Mucosa of descending colon (tissue), 3 donors: ENCODE results near the gene IL22RA2. TPM values are rescaled to one million over a fixed set of nuclear protein-coding genes. Genes with fewer than 3 reads are reported as not detected.
"Not testable (repeated sequence)": the region's sequence is repeated elsewhere in the genome, so short reads cannot be mapped to it uniquely, and the experiment has no call there.

Experiments used
- ATAC-seq: fragments of 200-7000 bp; cut with Tn5 transposase; one replicate; pipeline ENCODE4 v1.9.1; 2020; ENCODE audit warnings: mild to moderate bottlenecking, moderate library complexity
- DNase-seq, 3 donors: peaks; one replicate each; pipeline ENCODE4 v3.0.0-alpha.2; 2020
- H3K36me3 ChIP-seq: fragments of 200-600 bp; one replicate; pipeline ENCODE4 v1.8.0; 2021; ENCODE audit warnings: low read depth, mild to moderate bottlenecking
- H3K4me1 ChIP-seq: fragments of 200-600 bp; one replicate; pipeline ENCODE4 v1.8.0; 2021; ENCODE audit warnings: low read depth, mild to moderate bottlenecking
- H3K4me3 ChIP-seq: fragments of 200-600 bp; one replicate; pipeline ENCODE4 v1.8.0; 2021; ENCODE audit warnings: mild to moderate bottlenecking
- H3K9me3 ChIP-seq: fragments of 200-600 bp; one replicate; pipeline ENCODE4 v1.8.0; 2021; ENCODE audit warnings: mild to moderate bottlenecking
- intact Hi-C, 2 donors: fragments of 100-400 bp; cut with DNase I in 1 of 2; cut with micrococcal nuclease in 1 of 2; formaldehyde crosslinking; loops; one replicate each; pipeline versions ENCODE4 v1.11.0 to v1.11.1; 2022; cut with DNase I, micrococcal nuclease
- total RNA-seq, 3 donors: library from RNA; stranded (reverse); fragmentation: NEBNext Ultra II Directional in 2 of 3; extraction: Animal tissue kit (Norgen Biotek cat#: 25700) in 2 of 3; gene quantifications; one replicate each; pipeline versions ENCODE4 v1.2.1 to v1.2.4, GENCODE V29; 2021 to 2023
- TF ChIP-seq, protein P1 (sequence below): fragments of 200-600 bp; IDR thresholded peaks from one replicate; pipeline ENCODE4 v1.8.0; 2022; ENCODE audit warnings: antibody characterized with exemption, mild to moderate bottlenecking
- donor health status: DM: no; HTN: no; CAD: no; lungs with moderate emphysema.
- donor health status: DM: no; HTN: no; CAD: no.
- donor health status: DM: no; HTN: yes; CAD: no.

The IL22RA2 gene
- total RNA-seq, 3 donors from 2014 or later, result not detected

DNA sequence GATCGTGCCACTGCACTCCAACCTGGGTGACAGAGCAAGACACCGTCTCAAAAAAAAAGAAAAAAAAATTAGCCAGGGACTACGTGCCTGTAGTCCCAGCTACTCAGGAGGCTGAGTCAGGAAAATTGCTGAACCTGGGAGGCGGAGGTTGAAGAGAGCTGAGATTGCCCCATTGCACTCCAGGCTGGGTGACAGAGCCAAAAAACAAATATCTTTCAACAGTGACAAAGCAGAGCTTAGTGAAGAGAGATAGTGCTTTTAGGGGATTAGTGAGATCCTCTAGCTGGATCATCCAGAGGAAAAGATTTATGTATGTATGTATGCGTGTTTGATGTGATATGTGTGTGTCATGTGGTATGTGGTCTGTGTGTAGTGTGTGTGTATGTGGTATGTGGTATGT lies 56.6 kb downstream of the IL22RA2 start:
- Histone ChIP-seq H3K4me3 (no peak overlapping the region), H3K36me3 (no peaks in the 10 kb centered on the region), H3K4me1 (no peaks in the 10 kb centered on the region), H3K9me3 (peaks cover 10% of the 10 kb centered on the region)
- intact Hi-C loops, result no loop called here
- TF ChIP-seq, protein P1, sequence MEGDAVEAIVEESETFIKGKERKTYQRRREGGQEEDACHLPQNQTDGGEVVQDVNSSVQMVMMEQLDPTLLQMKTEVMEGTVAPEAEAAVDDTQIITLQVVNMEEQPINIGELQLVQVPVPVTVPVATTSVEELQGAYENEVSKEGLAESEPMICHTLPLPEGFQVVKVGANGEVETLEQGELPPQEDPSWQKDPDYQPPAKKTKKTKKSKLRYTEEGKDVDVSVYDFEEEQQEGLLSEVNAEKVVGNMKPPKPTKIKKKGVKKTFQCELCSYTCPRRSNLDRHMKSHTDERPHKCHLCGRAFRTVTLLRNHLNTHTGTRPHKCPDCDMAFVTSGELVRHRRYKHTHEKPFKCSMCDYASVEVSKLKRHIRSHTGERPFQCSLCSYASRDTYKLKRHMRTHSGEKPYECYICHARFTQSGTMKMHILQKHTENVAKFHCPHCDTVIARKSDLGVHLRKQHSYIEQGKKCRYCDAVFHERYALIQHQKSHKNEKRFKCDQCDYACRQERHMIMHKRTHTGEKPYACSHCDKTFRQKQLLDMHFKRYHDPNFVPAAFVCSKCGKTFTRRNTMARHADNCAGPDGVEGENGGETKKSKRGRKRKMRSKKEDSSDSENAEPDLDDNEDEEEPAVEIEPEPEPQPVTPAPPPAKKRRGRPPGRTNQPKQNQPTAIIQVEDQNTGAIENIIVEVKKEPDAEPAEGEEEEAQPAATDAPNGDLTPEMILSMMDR, result no peak
- ATAC-seq (no peak), DNase-seq (no peak)

- H3K9me3 ChIP-seq, result peaks cover 10% of the 10 kb centered on the region
- H3K4me1 ChIP-seq, result no peaks in the 10 kb centered on the region
- TF ChIP-seq, protein P1, result no peak
- H3K36me3 ChIP-seq, result no peaks in the 10 kb centered on the region
- H3K4me3 ChIP-seq, result no peak overlapping the region
- DNase-seq (no peak), ATAC-seq (no peak)
- intact Hi-C loops, result no loop called here
These were observed 57.8 kb downstream of the IL22RA2 start for GRCh38 chr6:137115658-137116057.

- H3K4me3 ChIP-seq, result no peak overlapping the region
- intact Hi-C loops, result no loop called here
- no peaks in the 10 kb centered on the region for H3K4me1 ChIP-seq
- no peaks in the 10 kb centered on the region for H3K9me3 ChIP-seq
- TF ChIP-seq, protein P1, result no peak
- no peaks in the 10 kb centered on the region for H3K36me3 ChIP-seq
- ATAC-seq (no peak), DNase-seq (no peak)
These were observed 61.4 kb downstream of the IL22RA2 start for GRCh38 chr6:137112067-137112355.

- intact Hi-C loops, result no loop called here
These were observed 62.0 kb downstream of the IL22RA2 start for GRCh38 chr6:137111296-137112066.

GRCh38 chr6:137107767-137108105 lies 65.7 kb downstream of the IL22RA2 start:
- TF ChIP-seq, protein P1, result no peak
- no peak for DNase-seq

More at GRCh38 chr6:137111296-137112066, 62.0 kb downstream of the IL22RA2 start:
- DNase-seq, result no peak
- TF ChIP-seq, protein P1, result no peak
- no peaks in the 10 kb centered on the region for H3K9me3 ChIP-seq
- no peaks in the 10 kb centered on the region for H3K36me3 ChIP-seq
- H3K4me3 ChIP-seq, result no peak overlapping the region
- no peak for ATAC-seq
- H3K4me1 ChIP-seq, result no peaks in the 10 kb centered on the region

GRCh38 chr6:137107047-137107766 lies 66.2 kb downstream of the IL22RA2 start:
- intact Hi-C loops, H3K4me1 ChIP-seq, ATAC-seq, H3K4me3 ChIP-seq, DNase-seq, H3K9me3 ChIP-seq, H3K36me3 ChIP-seq: not testable (repeated sequence)

More at GRCh38 chr6:137107767-137108105, 65.7 kb downstream of the IL22RA2 start:
- Histone ChIP-seq H3K4me1 (no peaks in the 10 kb centered on the region), H3K4me3 (no peak overlapping the region), H3K36me3 (no peaks in the 10 kb centered on the region), H3K9me3 (no peaks in the 10 kb centered on the region)
- intact Hi-C loops, result no loop called here
- no peak for ATAC-seq
